Neuronal stem cell (in vitro differentiated cells): ENCODE results near the gene KRT3. TPM values are rescaled to one million over a fixed set of nuclear protein-coding genes. Genes with fewer than 3 reads are reported as not detected.

Source experiments
- DNase-seq: peaks from one replicate; pipeline ENCODE4 v3.0.0-alpha.2; 2013; ENCODE audit warnings: low spot score
- H2AFZ ChIP-seq: one replicate; pipeline ENCODE4 v1.6.1; 2013; ENCODE audit warnings: mild to moderate bottlenecking, low read length, inconsistent platforms
- H2AK5ac ChIP-seq: 2 replicates; pipeline ENCODE4 v1.6.1; 2013; ENCODE audit warnings: low read depth, mild to moderate bottlenecking, inconsistent platforms, low read length, moderate library complexity, mixed read lengths
- H2BK120ac ChIP-seq: 2 replicates; pipeline ENCODE4 v1.6.1; 2013; ENCODE audit warnings: low read depth, mild to moderate bottlenecking, inconsistent platforms, low read length, moderate library complexity, mixed read lengths
- H2BK12ac ChIP-seq: one replicate; pipeline ENCODE4 v1.6.1; 2013; ENCODE audit warnings: low read length, inconsistent platforms
- H2BK15ac ChIP-seq: 2 replicates; pipeline ENCODE4 v1.6.1; 2013; ENCODE audit warnings: mild to moderate bottlenecking, low read length, inconsistent platforms, mixed read lengths
- H2BK5ac ChIP-seq: one replicate; pipeline ENCODE4 v1.6.1; 2013; ENCODE audit warnings: inconsistent platforms, mild to moderate bottlenecking, low read length, moderate library complexity
- H3K14ac ChIP-seq: one replicate; pipeline ENCODE4 v1.6.1; 2013; ENCODE audit warnings: low read length, inconsistent platforms
- H3K18ac ChIP-seq: 2 replicates; pipeline ENCODE4 v1.6.1; 2013; ENCODE audit warnings: low read length, inconsistent platforms
- H3K23ac ChIP-seq: 2 replicates; pipeline ENCODE4 v1.6.1; 2013; ENCODE audit warnings: low read depth, mild to moderate bottlenecking, mixed read lengths, low read length, inconsistent platforms; ENCODE audit not compliant: poor library complexity
- H3K27ac ChIP-seq: replicated peaks from 3 replicates; pipeline ENCODE4 v1.5.1; 2013; ENCODE audit warnings: low read length, inconsistent platforms
- H3K27me3 ChIP-seq, 3 experiments: 2 replicates each; pipeline ENCODE4 v1.6.1; 2013; ENCODE audit warnings: low read length in 3 of 3, mild to moderate bottlenecking in 2 of 3, inconsistent platforms in 1 of 3, low read depth in 1 of 3, mixed read lengths in 1 of 3, moderate library complexity in 1 of 3; ENCODE audit not compliant: control insufficient read depth in 3 of 3, insufficient read depth in 3 of 3
- H3K36me3 ChIP-seq, 2 donors: replicated peaks in 1 of 2; 2 replicates each; pipeline ENCODE4 v1.6.1; 2013; ENCODE audit warnings: low read length in 2 of 2; ENCODE audit not compliant: control insufficient read depth in 2 of 2, insufficient read depth in 2 of 2
- H3K4ac ChIP-seq: 2 replicates; pipeline ENCODE4 v1.6.1; 2013; ENCODE audit warnings: inconsistent platforms, mild to moderate bottlenecking, low read length, moderate library complexity
- H3K4me1 ChIP-seq, 2 donors: 1 replicate in 1 of 2; 2 replicates in 1 of 2; pipeline ENCODE4 v1.6.1; 2013; ENCODE audit warnings: low read length in 2 of 2, low read depth in 1 of 2; ENCODE audit not compliant: control insufficient read depth in 2 of 2, insufficient read depth in 1 of 2
- H3K4me2 ChIP-seq: one replicate; pipeline ENCODE4 v1.6.1; 2013; ENCODE audit warnings: mild to moderate bottlenecking, low read length, inconsistent platforms; ENCODE audit not compliant: insufficient read depth, poor library complexity, severe bottlenecking
- H3K4me3 ChIP-seq, 2 donors: 2 replicates each; pipeline ENCODE4 v1.5.1; 2013; ENCODE audit warnings: low read length in 2 of 2, mild to moderate bottlenecking in 2 of 2, inconsistent platforms in 1 of 2, moderate library complexity in 1 of 2
- H3K79me1 ChIP-seq: one replicate; pipeline ENCODE4 v1.6.1; 2013; ENCODE audit warnings: low read depth, mild to moderate bottlenecking, inconsistent platforms, low read length, moderate library complexity
- H3K9ac ChIP-seq: one replicate; pipeline ENCODE4 v1.6.1; 2013; ENCODE audit warnings: mild to moderate bottlenecking, low read depth, low read length, inconsistent platforms; ENCODE audit not compliant: poor library complexity
- H3K9me3 ChIP-seq, 2 donors: replicated peaks in 1 of 2; 2 replicates each; pipeline versions ENCODE3 to v1.6.1; 2013; ENCODE audit warnings: low read length in 2 of 2, mild to moderate bottlenecking in 2 of 2, inconsistent platforms in 1 of 2, low read depth in 1 of 2, mixed read lengths in 1 of 2, moderate library complexity in 1 of 2; ENCODE audit not compliant: control insufficient read depth in 2 of 2, insufficient read depth in 1 of 2
- H4K8ac ChIP-seq: one replicate; pipeline ENCODE4 v1.6.1; 2013; ENCODE audit warnings: low read depth, mild to moderate bottlenecking, inconsistent platforms, low read length, moderate library complexity
- H4K91ac ChIP-seq: one replicate; pipeline ENCODE4 v1.6.1; 2013; ENCODE audit warnings: low read length, low read depth, mild to moderate bottlenecking, inconsistent platforms; ENCODE audit not compliant: poor library complexity
- WGBS, 2 donors: extraction: QIAGEN DNeasy Blood & Tissue Kit; methylation state at CpG; one replicate each; pipeline ENCODE4 v1.1.7; 2013; ENCODE audit warnings: missing lambda C conversion rate in 2 of 2, mixed read lengths in 1 of 2; ENCODE audit not compliant: insufficient read length in 2 of 2, insufficient replicate concordance in 1 of 2; ENCODE audit errors: extremely low coverage in 2 of 2; 5-methylcytosine and 5-hydroxymethylcytosine counted together
- polyA plus RNA-seq, 2 experiments: library from polyadenylated mRNA; stranded (reverse); fragments of 200-250 nt; gene quantifications; one replicate each; pipeline ENCODE4 v1.2.3, GENCODE V29; 2013

The KRT3 gene
- not detected for polyA plus RNA-seq (2013, experiment 1 of 2)
- polyA plus RNA-seq (2013, experiment 2 of 2): not detected

DNA sequence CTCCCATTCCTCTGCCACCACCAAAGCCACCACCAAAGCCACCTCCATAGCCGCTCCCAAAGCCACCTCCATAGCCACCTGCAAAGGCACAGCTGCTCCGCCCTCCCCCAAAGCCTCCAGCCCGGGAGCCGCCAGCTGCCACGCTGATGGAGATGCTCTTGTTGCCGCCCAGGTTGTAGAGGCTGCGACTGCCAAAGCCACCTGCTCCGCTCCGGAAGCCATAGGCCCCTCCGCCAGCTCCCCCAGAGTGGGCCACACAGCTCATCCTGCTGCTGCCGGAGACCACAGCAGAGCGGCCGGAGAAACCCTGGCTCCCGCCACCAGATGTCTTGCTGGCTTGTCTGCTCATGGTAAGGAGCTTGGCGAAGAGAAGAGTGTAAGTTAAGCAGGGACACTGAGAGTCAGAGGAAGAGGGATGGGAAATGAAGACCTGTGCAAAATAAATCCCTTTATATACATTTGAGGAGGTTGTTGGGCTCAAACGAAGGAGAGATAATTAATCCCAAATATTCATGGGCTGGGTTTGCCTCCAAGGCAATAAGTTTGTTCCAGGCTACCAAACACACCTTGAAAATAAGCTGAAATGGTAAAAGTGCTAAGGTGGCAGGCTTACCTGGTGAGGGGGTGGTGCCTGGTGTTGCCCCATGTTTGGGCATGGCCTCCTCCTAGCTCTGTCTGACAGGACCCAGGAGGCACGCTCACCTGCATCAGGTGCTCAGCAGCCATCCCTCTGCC, at the start of gene KRT3:
Gene KRT3, minus strand, starts transcription at position 424 of the 735 bp plus-strand sequence. Its CDS starts 75 bp downstream, at position 349.
- Histone ChIP-seq H3K4me2 (no peak within 1 kb of the TSS), H3K36me3 (no peaks in the 10 kb centered on the region), H3K27me3 (no peaks in the 10 kb centered on the region), H3K4me1 (no peaks in the 10 kb centered on the region), H3K4ac (no peak within 1 kb of the TSS), H2BK15ac (no peak within 1 kb of the TSS), H2BK12ac (no peak within 1 kb of the TSS), H3K18ac (no peak within 1 kb of the TSS), H3K9me3 (no peaks in the 10 kb centered on the region), H3K79me1 (no peaks in the 10 kb centered on the region), H3K23ac (no peak within 1 kb of the TSS), H3K4me3 (no peak within 1 kb of the TSS), H3K27ac (no peak within 1 kb of the TSS), H2BK120ac (no peak within 1 kb of the TSS), H2BK5ac (no peak within 1 kb of the TSS), H3K9ac (no peak within 1 kb of the TSS), H3K14ac (no peak within 1 kb of the TSS), H4K8ac (no peak within 1 kb of the TSS), H4K91ac (no peak within 1 kb of the TSS), H2AFZ (no peak within 1 kb of the TSS), H2AK5ac (no peak within 1 kb of the TSS)
- no peak for DNase-seq
- WGBS, 2 donors: no CpG with 5 or more reads among the region's 17 CpGs

DNA sequence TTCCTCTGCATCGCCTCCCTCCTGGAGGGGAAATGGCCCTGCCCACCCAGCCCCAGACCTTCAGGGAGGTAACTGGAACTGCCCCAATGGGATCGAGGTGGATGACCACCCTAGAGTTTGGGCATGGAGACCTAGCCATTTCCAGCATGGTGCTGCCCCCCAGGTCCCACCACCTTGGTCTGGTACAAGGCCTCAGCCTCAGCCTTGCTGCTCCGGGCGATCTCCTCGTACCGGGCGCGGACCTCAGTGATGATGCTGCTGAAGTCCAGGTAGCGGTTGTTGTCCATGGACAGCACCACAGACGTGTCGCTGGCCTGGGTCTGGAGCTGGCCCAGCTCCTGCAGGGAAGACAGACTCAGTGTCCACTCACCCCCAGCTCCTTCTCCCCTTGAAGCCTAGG, 48.5 kb upstream of the KRT3 start:
- H3K9me3 ChIP-seq: peaks cover 0 to 2% of the 10 kb centered on the region in 2 donors

DNA sequence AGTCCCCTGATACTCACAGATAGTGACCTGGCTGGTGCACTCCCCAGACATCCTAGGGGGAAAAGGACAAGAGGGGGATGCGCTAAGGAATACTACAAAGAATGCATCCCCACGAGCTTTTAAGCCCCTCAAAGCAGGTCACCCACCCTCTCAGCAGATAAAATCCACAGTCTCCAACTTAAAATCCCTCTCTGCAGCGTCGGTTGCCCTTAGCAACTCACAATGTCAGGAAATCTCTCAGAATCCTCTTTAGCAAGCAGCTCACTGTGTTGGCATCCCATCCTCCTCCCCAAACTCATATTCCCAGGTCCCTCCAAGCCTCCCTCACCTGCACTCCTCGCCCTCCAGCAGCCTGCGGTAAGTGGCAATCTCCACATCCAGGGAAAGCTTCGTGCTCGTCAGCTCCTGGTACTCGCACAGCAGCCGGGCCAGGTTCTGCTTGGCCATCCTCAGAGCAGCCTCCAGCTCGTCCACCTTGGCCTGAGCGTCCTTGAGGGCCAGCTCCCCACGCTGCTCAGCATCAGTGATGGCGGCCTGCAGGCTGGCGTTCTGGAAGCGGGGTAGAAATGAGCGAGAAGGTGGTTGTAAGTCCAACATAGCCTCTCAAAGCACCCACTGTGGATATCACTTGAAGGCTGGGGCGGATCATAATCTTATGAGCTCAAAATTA, 43.7 kb upstream of the KRT3 start:
- peaks cover 0 to 6% (median 0%) of the 10 kb centered on the region in 3 experiments for H3K27me3 ChIP-seq
- no peak overlapping the region for H3K4me3 ChIP-seq
- H3K27ac ChIP-seq: no peak overlapping the region
- H2BK12ac ChIP-seq: no peak overlapping the region
- H2AFZ ChIP-seq: no peak overlapping the region
- H3K4me2 ChIP-seq: no peak overlapping the region
- peak overlapping the region; percentile 53 for H2AK5ac ChIP-seq
- no CpG with 5 or more reads among the region's 18 CpGs for WGBS, 2 donors
- DNase-seq: no peak
- H3K14ac ChIP-seq: peak overlapping the region; percentile 39
- no peak overlapping the region for H4K8ac ChIP-seq
- H2BK120ac ChIP-seq: no peak overlapping the region
- no peak overlapping the region for H2BK15ac ChIP-seq
- no peak overlapping the region for H3K9ac ChIP-seq
- H3K23ac ChIP-seq: peak overlapping the region; percentile 52
- H3K4me1 ChIP-seq: peaks cover 0 to 14% of the 10 kb centered on the region in 2 donors
- H3K79me1 ChIP-seq: peaks cover 2% of the 10 kb centered on the region
- peak overlapping the region; percentile 88 for H3K18ac ChIP-seq
- peaks cover 0 to 2% of the 10 kb centered on the region in 2 donors for H3K9me3 ChIP-seq
- no peak overlapping the region for H2BK5ac ChIP-seq
- H3K36me3 ChIP-seq: no peaks in the 10 kb centered on the region
- H3K4ac ChIP-seq: no peak overlapping the region
- peak overlapping the region; percentile 56 for H4K91ac ChIP-seq

More for the DNA sequence above, 48.5 kb upstream of the KRT3 start:
- peak overlapping the region; percentile 58 for H2BK120ac ChIP-seq
- H3K27me3 ChIP-seq: no peaks in the 10 kb centered on the region
- H3K36me3 ChIP-seq: no peaks in the 10 kb centered on the region
- H4K91ac ChIP-seq: no peak overlapping the region
- peaks cover 0 to 7% of the 10 kb centered on the region in 2 donors for H3K4me1 ChIP-seq
- H3K9ac ChIP-seq: peak overlapping the region; percentile 12
- H2BK15ac ChIP-seq: no peak overlapping the region
- H3K79me1 ChIP-seq: peaks cover 2% of the 10 kb centered on the region
- H2AFZ ChIP-seq: no peak overlapping the region
- peak overlapping the region; percentile 79 for H2BK5ac ChIP-seq
- peak overlapping the region; percentile 95 for H2AK5ac ChIP-seq
- no peak overlapping the region for H3K4me2 ChIP-seq
- H3K4ac ChIP-seq: no peak overlapping the region
- H3K27ac ChIP-seq: no peak overlapping the region
- H3K14ac ChIP-seq: no peak overlapping the region
- H3K4me3 ChIP-seq: no peak overlapping the region
- H2BK12ac ChIP-seq: no peak overlapping the region
- peak overlapping the region; percentile 50 for H3K23ac ChIP-seq
- peak overlapping the region; percentile 25 for H4K8ac ChIP-seq
- no CpG with 5 or more reads among the region's 11 CpGs for WGBS, 2 donors
- H3K18ac ChIP-seq: peak overlapping the region; percentile 42
- no peak for DNase-seq
